Measurements from ENCODE around the gene SEPTIN12.

Gene SEPTIN12

DNA sequence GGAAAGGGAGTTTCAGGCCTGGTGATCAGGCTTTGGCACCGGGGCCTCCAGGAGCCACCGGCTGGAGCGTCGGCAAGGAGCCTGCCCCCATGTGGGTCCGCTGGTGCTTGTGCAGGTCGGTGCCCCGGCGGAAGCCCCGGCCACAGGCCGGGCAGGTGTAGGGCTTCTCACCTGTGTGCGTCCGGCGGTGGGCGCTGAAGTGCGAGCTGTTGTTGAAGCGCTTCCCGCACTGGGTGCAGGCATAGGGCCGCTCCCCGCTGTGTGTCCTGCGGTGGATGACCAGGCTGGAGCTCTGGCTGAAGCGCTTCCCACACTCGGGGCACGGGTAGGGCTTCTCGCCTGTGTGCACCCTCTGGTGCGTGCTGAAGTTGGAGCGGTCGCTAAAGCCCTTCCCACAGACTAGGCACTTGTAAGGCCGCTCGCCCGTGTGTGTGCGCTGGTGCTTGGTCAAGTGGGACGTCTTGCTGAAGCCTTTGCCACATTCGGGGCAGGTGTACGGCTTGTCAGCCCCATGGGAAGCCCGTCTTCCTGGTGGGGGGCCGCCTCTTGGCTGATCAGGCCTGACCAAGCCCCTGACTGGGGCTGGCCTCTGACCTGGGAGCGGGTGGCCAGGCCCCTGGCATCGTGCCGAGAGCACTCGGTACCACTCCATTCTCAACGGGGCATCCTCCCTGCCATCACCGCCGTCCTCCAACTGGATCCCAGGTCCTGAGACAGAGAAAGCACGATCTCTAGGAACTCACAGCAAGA, 35.6 kb downstream of the SEPTIN12 start:
- H3K9me3 ChIP-seq (ENCODE audit: control insufficient read depth, low read length): peaks cover 8% of the 10 kb centered on the region
- H3K27ac ChIP-seq (ENCODE audit: low read depth, low read length, severe bottlenecking): no peak overlapping the region
- H3K4me3 ChIP-seq (ENCODE audit: extremely low read depth, insufficient read depth, low read length, poor library complexity, severe bottlenecking): no peak overlapping the region
- peaks cover 66% of the 10 kb centered on the region for H3K36me3 ChIP-seq (ENCODE audit: control insufficient read depth, insufficient read depth, low read length)
- no peaks in the 10 kb centered on the region for H3K4me1 ChIP-seq (ENCODE audit: control insufficient read depth, insufficient read depth, low read length, poor library complexity, severe bottlenecking)
- 95 to 96% methylated on average over 38 to 41 of the region's 44 CpGs for WGBS, 2 experiments (ENCODE audit: insufficient coverage in 2 of 2)

DNA sequence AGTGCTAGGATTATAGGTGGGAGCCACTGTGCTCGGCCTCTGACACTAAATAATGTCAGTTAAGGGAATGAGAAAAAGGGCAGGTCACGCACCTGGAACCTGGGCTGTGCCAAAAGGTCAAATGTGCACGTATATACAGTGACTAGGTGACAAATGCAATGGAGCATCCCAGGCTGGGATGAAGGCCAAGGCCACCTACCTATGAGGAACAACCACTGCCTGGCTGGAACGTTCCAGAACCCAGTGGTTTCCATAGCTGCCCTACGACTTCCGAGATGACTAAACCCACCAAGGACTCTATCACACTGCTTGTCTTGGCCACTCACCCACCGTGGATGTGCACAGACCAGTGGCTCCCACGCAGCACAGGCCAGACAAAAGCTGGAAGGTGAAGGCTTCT, 37.2 kb downstream of the SEPTIN12 start:
- Histone ChIP-seq H3K36me3 (ENCODE audit: control insufficient read depth, insufficient read depth, low read length) (peaks cover 51% of the 10 kb centered on the region), H3K27ac (ENCODE audit: low read depth, low read length, severe bottlenecking) (no peak overlapping the region), H3K4me1 (ENCODE audit: control insufficient read depth, insufficient read depth, low read length, poor library complexity, severe bottlenecking) (no peaks in the 10 kb centered on the region), H3K9me3 (ENCODE audit: control insufficient read depth, low read length) (peaks cover 7% of the 10 kb centered on the region), H3K4me3 (ENCODE audit: extremely low read depth, insufficient read depth, low read length, poor library complexity, severe bottlenecking) (no peak overlapping the region)
- WGBS, 2 experiments (ENCODE audit: insufficient coverage in 2 of 2): 91 to 99% methylated on average over 7 to 8 of the region's 8 CpGs

DNA sequence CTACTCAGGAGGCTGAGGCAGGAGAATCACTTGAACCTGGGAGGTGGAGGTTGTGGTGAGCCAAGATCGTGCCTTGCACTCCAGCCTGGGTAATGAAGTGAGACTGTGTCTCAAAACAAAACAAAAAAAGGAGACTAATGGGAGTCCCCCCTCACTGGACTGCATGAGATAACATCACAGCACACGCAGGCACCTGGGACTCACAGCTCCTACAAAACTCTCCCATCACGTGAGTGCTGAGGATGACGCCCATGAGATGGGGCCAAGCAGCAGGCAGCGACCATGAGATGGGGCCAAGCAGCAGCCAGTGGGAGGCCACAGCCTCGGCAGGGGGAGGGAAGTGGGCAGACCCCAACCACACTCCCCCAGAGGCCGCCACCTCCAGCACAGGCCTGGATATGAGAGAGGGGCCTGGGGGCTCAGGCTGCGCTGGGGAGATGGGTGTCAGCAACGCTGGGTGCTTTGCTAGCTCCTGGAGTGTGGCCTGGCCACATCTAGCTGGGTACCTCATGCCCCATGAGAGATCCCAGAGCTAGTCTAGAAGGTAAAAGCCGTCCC, 38.4 kb downstream of the SEPTIN12 start:
- 95 to 98% methylated on average over 7 to 8 of the region's 10 CpGs for WGBS, 2 experiments (ENCODE audit: insufficient coverage in 2 of 2)
- H3K9me3 ChIP-seq (ENCODE audit: control insufficient read depth, low read length): no peaks in the 10 kb centered on the region
- peaks cover 40% of the 10 kb centered on the region for H3K36me3 ChIP-seq (ENCODE audit: control insufficient read depth, insufficient read depth, low read length)
- no peak overlapping the region for H3K4me3 ChIP-seq (ENCODE audit: extremely low read depth, insufficient read depth, low read length, poor library complexity, severe bottlenecking)
- H3K4me1 ChIP-seq (ENCODE audit: control insufficient read depth, insufficient read depth, low read length, poor library complexity, severe bottlenecking): no peaks in the 10 kb centered on the region
- no peak overlapping the region for H3K27ac ChIP-seq (ENCODE audit: low read depth, low read length, severe bottlenecking)

DNA sequence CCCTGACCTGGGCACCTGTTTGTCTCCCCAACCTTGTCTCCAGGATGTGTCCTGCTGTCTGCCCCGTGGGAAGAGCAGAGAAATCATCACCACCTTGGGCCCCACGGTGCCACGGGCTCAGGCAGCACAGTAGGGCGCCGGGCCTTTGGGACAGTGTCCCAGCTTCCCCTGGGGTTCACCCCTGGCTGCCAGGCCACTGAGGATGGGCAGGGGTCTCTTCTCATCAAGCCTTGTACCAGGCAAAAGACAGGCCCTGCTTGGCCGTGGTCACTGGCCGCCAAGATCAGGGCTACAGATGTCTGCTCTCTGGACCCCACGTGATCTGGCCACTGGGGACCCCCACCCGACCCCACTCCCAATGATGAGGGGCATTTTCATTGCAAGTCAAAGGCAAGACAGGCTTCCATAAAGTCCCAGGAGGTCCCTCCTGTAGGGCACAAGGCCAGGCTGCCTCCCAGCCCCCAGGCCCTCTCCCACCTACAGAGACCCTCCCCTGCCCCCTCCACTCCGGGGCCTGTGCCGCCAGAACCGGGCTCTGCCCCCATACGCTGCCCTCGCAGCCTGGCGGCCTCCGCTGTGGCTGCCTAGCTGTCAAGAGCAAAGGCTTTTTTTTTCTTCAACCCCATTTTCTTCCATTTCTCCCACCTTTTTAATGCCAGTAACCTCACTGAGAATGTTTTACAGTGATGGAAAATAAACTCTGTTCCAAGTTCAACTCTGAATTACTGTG, 39.3 kb downstream of the SEPTIN12 start:
- Histone ChIP-seq H3K27ac (ENCODE audit: low read depth, low read length, severe bottlenecking) (no peak overlapping the region), H3K4me3 (ENCODE audit: extremely low read depth, insufficient read depth, low read length, poor library complexity, severe bottlenecking) (no peak overlapping the region), H3K4me1 (ENCODE audit: control insufficient read depth, insufficient read depth, low read length, poor library complexity, severe bottlenecking) (no peaks in the 10 kb centered on the region), H3K36me3 (ENCODE audit: control insufficient read depth, insufficient read depth, low read length) (peaks cover 32% of the 10 kb centered on the region), H3K9me3 (ENCODE audit: control insufficient read depth, low read length) (no peaks in the 10 kb centered on the region)
- WGBS, 2 experiments (ENCODE audit: insufficient coverage in 2 of 2): 95 to 96% methylated on average over 11 to 16 of the region's 16 CpGs

GRCh38 chr16:4747906-4748681, 40.1 kb downstream of the SEPTIN12 start:
- WGBS, 2 experiments (ENCODE audit: insufficient coverage in 2 of 2): 93 to 97% methylated on average over 6 to 9 of the region's 14 CpGs
- no peak overlapping the region for H3K4me3 ChIP-seq (ENCODE audit: extremely low read depth, insufficient read depth, low read length, poor library complexity, severe bottlenecking)
- no peaks in the 10 kb centered on the region for H3K9me3 ChIP-seq (ENCODE audit: control insufficient read depth, low read length)
- peaks cover 24% of the 10 kb centered on the region for H3K36me3 ChIP-seq (ENCODE audit: control insufficient read depth, insufficient read depth, low read length)
- H3K27ac ChIP-seq (ENCODE audit: low read depth, low read length, severe bottlenecking): no peak overlapping the region
- H3K4me1 ChIP-seq (ENCODE audit: control insufficient read depth, insufficient read depth, low read length, poor library complexity, severe bottlenecking): no peaks in the 10 kb centered on the region

DNA sequence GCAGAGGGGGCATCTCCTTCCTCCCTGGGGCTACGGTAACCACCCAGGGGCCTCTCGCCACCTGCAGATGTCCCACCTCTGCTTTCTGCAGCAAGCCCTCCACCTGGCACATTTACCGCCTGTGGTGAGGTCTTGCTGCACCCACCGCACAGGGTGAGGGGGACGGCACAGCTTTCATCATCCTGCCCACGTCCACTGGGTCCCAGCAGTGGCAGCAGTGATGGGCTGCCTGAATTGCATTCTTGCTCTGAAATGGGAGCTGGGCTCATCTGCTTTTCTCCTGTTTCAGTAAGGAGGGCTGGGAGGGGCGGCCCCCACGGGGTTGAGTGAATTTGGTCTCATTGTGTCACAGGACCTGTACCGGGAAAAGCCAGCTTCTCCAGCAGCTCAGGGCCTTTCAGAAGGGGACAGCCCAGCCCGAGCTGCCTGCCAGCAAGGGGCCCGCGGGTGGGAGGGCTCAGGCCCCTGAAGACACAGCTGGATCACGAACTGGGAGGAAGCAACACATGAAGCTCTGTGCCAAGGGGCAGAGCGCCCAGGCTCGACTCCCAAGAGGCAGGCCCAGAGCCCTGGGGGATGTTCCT, 41.1 kb downstream of the SEPTIN12 start:
- WGBS, 2 experiments (ENCODE audit: insufficient coverage in 2 of 2): 79 to 81% methylated on average over 12 to 14 of the region's 15 CpGs
- no peaks in the 10 kb centered on the region for H3K4me1 ChIP-seq (ENCODE audit: control insufficient read depth, insufficient read depth, low read length, poor library complexity, severe bottlenecking)
- no peaks in the 10 kb centered on the region for H3K9me3 ChIP-seq (ENCODE audit: control insufficient read depth, low read length)
- no peak overlapping the region for H3K4me3 ChIP-seq (ENCODE audit: extremely low read depth, insufficient read depth, low read length, poor library complexity, severe bottlenecking)
- H3K36me3 ChIP-seq (ENCODE audit: control insufficient read depth, insufficient read depth, low read length): peaks cover 15% of the 10 kb centered on the region
- H3K27ac ChIP-seq (ENCODE audit: low read depth, low read length, severe bottlenecking): no peak overlapping the region

- WGBS, 2 experiments (ENCODE audit: insufficient coverage in 2 of 2): 91 to 95% methylated on average over 4 to 7 of the region's 8 CpGs
- H3K4me3 ChIP-seq (ENCODE audit: extremely low read depth, insufficient read depth, low read length, poor library complexity, severe bottlenecking): no peak overlapping the region
- no peak overlapping the region for H3K27ac ChIP-seq (ENCODE audit: low read depth, low read length, severe bottlenecking)
These were observed 41.9 kb downstream of the SEPTIN12 start for GRCh38 chr16:4746215-4746614.

DNA sequence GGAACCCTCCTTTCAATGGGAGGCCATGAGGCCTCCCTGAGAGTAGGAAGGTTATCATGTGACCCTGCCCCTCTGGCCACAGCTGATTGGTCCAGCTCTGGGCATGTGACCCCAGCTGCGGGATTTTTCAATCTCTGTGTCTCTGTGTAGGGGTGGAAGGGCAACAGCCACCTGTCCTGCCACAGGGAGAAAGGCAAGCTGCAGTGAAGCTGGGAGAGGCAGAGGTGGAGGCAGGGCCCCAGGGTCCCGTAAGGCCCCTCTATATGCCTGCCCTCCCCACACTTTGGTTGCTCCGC, 42.9 kb downstream of the SEPTIN12 start:
- Histone ChIP-seq H3K4me3 (ENCODE audit: extremely low read depth, insufficient read depth, low read length, poor library complexity, severe bottlenecking) (no peak overlapping the region), H3K27ac (ENCODE audit: low read depth, low read length, severe bottlenecking) (no peak overlapping the region), H3K36me3 (ENCODE audit: control insufficient read depth, insufficient read depth, low read length) (no peaks in the 10 kb centered on the region), H3K9me3 (ENCODE audit: control insufficient read depth, low read length) (no peaks in the 10 kb centered on the region), H3K4me1 (ENCODE audit: control insufficient read depth, insufficient read depth, low read length, poor library complexity, severe bottlenecking) (no peaks in the 10 kb centered on the region)
- 81 to 89% methylated on average over 3 of the region's 3 CpGs for WGBS, 2 experiments (ENCODE audit: insufficient coverage in 2 of 2)

More at GRCh38 chr16:4746215-4746614, 41.9 kb downstream of the SEPTIN12 start:
- Histone ChIP-seq H3K9me3 (ENCODE audit: control insufficient read depth, low read length) (no peaks in the 10 kb centered on the region), H3K4me1 (ENCODE audit: control insufficient read depth, insufficient read depth, low read length, poor library complexity, severe bottlenecking) (no peaks in the 10 kb centered on the region), H3K36me3 (ENCODE audit: control insufficient read depth, insufficient read depth, low read length) (peaks cover 6% of the 10 kb centered on the region)

- Histone ChIP-seq H3K9me3 (ENCODE audit: control insufficient read depth, low read length) (no peaks in the 10 kb centered on the region), H3K4me1 (ENCODE audit: control insufficient read depth, insufficient read depth, low read length, poor library complexity, severe bottlenecking) (no peaks in the 10 kb centered on the region), H3K4me3 (ENCODE audit: extremely low read depth, insufficient read depth, low read length, poor library complexity, severe bottlenecking) (no peak overlapping the region), H3K27ac (ENCODE audit: low read depth, low read length, severe bottlenecking) (no peak overlapping the region), H3K36me3 (ENCODE audit: control insufficient read depth, insufficient read depth, low read length) (no peaks in the 10 kb centered on the region)
- WGBS, 2 experiments (ENCODE audit: insufficient coverage in 2 of 2): 83 to 86% methylated on average over 10 to 11 of the region's 13 CpGs
These were observed 43.4 kb downstream of the SEPTIN12 start for GRCh38 chr16:4744555-4745273.

Data from mesodermal cell (in vitro differentiated cells).